GM12878 (cell line): ENCODE data around the gene PLXNC1. TPM values are rescaled to one million over a fixed set of nuclear protein-coding genes. Genes with fewer than 3 reads are reported as not detected.

ENCODE experiments used
- ATAC-seq: fragments of 200-7000 bp; cut with Tn5 transposase; 3 replicates; pipeline ENCODE4 v1.9.1; 2020; ENCODE audit warnings: mild to moderate bottlenecking, moderate library complexity
- BruUV-seq: library from RNA; stranded (reverse); fragments of 400-500 nt; replicated peaks from 2 replicates; lab custom pipeline; 2021; lab: Mats Ljungman, UMichigan
- CTCF ChIA-PET: fragments of 300-600 bp; sonication (Branson Sonifier 250); formaldehyde crosslinking; extraction: SDS; loops from one replicate; lab custom pipeline; 2021; ENCODE audit warnings: inconsistent platforms; lab: Yijun Ruan, JAX
- POLR2A ChIA-PET: fragments of 350-600 bp; formaldehyde crosslinking; extraction: SDS; loops from one replicate; lab custom pipeline; 2021; ENCODE audit warnings: inconsistent platforms; lab: Charles Lee
- RAD21 ChIA-PET: fragments of 300-600 bp; sonication (Branson Sonifier 250); formaldehyde crosslinking; loops from one replicate; lab custom pipeline; 2023; ENCODE audit warnings: antibody characterized with exemption; ENCODE audit not compliant: unreplicated experiment; lab: Charles Lee
- SMC1A ChIA-PET: fragments of 300-600 bp; sonication (Branson Sonifier 250); formaldehyde crosslinking; loops from one replicate; lab custom pipeline; 2023; ENCODE audit not compliant: unreplicated experiment, uncharacterized antibody; lab: Charles Lee
- DNase-seq: peaks from one replicate; pipeline ENCODE4 v3.0.0-alpha.2; 2011; ENCODE audit warnings: low read depth, low spot score
- FAIRE-seq: peaks from 3 replicates; lab custom pipeline; 2011; peaks lifted over from hg19 to GRCh38; lab: Jason Lieb, UNC
- H2AFZ ChIP-seq: 2 replicates; pipeline ENCODE4 v1.6.0; 2011; ENCODE audit warnings: low read depth, low read length, control low read depth; ENCODE audit not compliant: control insufficient read depth
- H3K27ac ChIP-seq: 2 replicates; pipeline ENCODE4 v1.5.1; 2011; ENCODE audit warnings: control low read depth; ENCODE audit not compliant: control insufficient read depth, insufficient read depth
- H3K27me3 ChIP-seq, 2 experiments: replicated peaks in 1 of 2; 2 replicates each; pipeline versions ENCODE4 v1.6.0 to v1.6.1; 2011; ENCODE audit warnings: low read length in 1 of 2; ENCODE audit not compliant: control insufficient read depth in 2 of 2, insufficient read depth in 2 of 2
- H3K36me3 ChIP-seq, 2 experiments: 2 replicates each; pipeline ENCODE4 v1.5.1; 2011; ENCODE audit warnings: low read length in 1 of 2; ENCODE audit not compliant: control insufficient read depth in 2 of 2, insufficient read depth in 2 of 2
- H3K4me1 ChIP-seq: 2 replicates; pipeline ENCODE4 v1.6.1; 2011; ENCODE audit warnings: mild to moderate bottlenecking, low read length, moderate library complexity, mixed read lengths; ENCODE audit not compliant: control insufficient read depth, insufficient read depth
- H3K4me2 ChIP-seq: 2 replicates; pipeline ENCODE4 v1.6.0; 2011; ENCODE audit warnings: control low read depth; ENCODE audit not compliant: control insufficient read depth, insufficient read depth
- H3K4me3 ChIP-seq: fragments of 200-600 bp; sonication (generic); 2 replicates; pipeline ENCODE4 v1.5.1; 2016
- H3K79me2 ChIP-seq: 2 replicates; pipeline ENCODE4 v1.6.0; 2011; ENCODE audit warnings: low read length; ENCODE audit not compliant: control insufficient read depth, insufficient read depth
- H3K9ac ChIP-seq: 2 replicates; pipeline ENCODE4 v1.8.0; 2011; ENCODE audit warnings: low read length, control low read depth, mixed read lengths; ENCODE audit not compliant: control insufficient read depth, insufficient read depth
- H3K9me3 ChIP-seq: replicated peaks from 3 replicates; pipeline ENCODE4 v1.5.1; 2011; ENCODE audit warnings: mild to moderate bottlenecking, low read length; ENCODE audit not compliant: control insufficient read depth, insufficient read depth
- H4K20me1 ChIP-seq: 2 replicates; pipeline ENCODE4 v1.6.0; 2011; ENCODE audit not compliant: control insufficient read depth, insufficient read depth
- NRF1 ChIP-seq: conservative IDR thresholded peaks from 2 replicates; pipeline ENCODE4 v1.6.1; 2011; ENCODE audit warnings: mild to moderate bottlenecking, low read depth, low read length, improper control_type of control experiment
- RAD51 ChIP-seq: fragments of 450-650 bp; IDR thresholded peaks from 2 replicates; pipeline ENCODE4 v1.6.1; 2016; ENCODE audit warnings: moderate library complexity, mild to moderate bottlenecking, inconsistent platforms
- SP1 ChIP-seq: IDR thresholded peaks from one replicate; pipeline ENCODE4 v1.6.1; 2011; ENCODE audit warnings: low read depth, low read length
- TAF1 ChIP-seq: IDR thresholded peaks from 2 replicates; pipeline ENCODE4 v1.6.1; 2011; ENCODE audit warnings: mild to moderate bottlenecking, low read depth, low read length, borderline replicate concordance
- ZBED1 ChIP-seq: IDR thresholded peaks from 2 replicates; pipeline ENCODE4 v1.6.1; 2016; ENCODE audit warnings: borderline replicate concordance
- WGBS: methylation state at CpG from one replicate; pipeline ENCODE4 v1.1.6; 2016; ENCODE audit warnings: low lambda C conversion rate; ENCODE audit not compliant: insufficient replicate concordance, insufficient coverage; ENCODE audit errors: missing lambda C conversion rate; 5-methylcytosine and 5-hydroxymethylcytosine counted together
- in situ Hi-C: fragments of 300-500 bp; cut with MboI; formaldehyde crosslinking; loops from 9 replicates; pipeline ENCODE4 v1.14.3; 2018; ENCODE audit warnings: mixed read lengths
- intact Hi-C: fragments of 100-400 bp; cut with micrococcal nuclease; formaldehyde crosslinking; loops from one replicate; pipeline ENCODE4 v1.14.2; 2022; ENCODE audit not compliant: unreplicated experiment
- polyA plus RNA-seq, 11 experiments: library from polyadenylated mRNA; depleted of rRNA in 4 of 11; unstranded in 6 of 11; stranded (reverse) in 5 of 11; fragments of >200 nt; fragmentation: Nextera tagmentation in 4 of 11; fragmentation: Illumina TruSeq in 1 of 11; extraction: Ambion mirVana in 4 of 11; extraction: Trizol in 1 of 11; gene quantifications; 1 replicate in 1 of 11; 2 replicates in 10 of 11; pipeline versions ENCODE4 v1.2.1 to v1.2.3, GENCODE V29; 2011 to 2016; ENCODE audit warnings: inconsistent platforms in 2 of 11, missing spikeins in 2 of 11, low read depth in 1 of 11
- total RNA-seq, 4 experiments: library from RNA; depleted of rRNA in 3 of 4; stranded (reverse); fragments of >200 nt in 3 of 4; fragmentation: Illumina TruSeq in 1 of 4; extraction: Trizol in 1 of 4; gene quantifications; 2 replicates each; pipeline versions ENCODE4 v1.2.1 to v1.2.3, GENCODE V29; 2013 to 2021
- TF ChIP-seq, protein P1 (sequence below): IDR thresholded peaks from 2 replicates; pipeline ENCODE4 v1.6.1; 2012; ENCODE audit warnings: low read length, inconsistent platforms
- TF ChIP-seq, protein P2 (sequence below): IDR thresholded peaks from 2 replicates; pipeline ENCODE4 v1.6.1; 2011; ENCODE audit warnings: borderline replicate concordance, low read depth, mild to moderate bottlenecking, moderate library complexity, mixed read lengths, low read length; ENCODE audit not compliant: insufficient read depth; ENCODE audit errors: extremely low read length

PLXNC1 gene
- total and polyA plus RNA-seq, 10 of the 15 experiments (the other 5 are each of a cell fraction or from before 2014, with no cell fraction given) = 5.2 to 41.2 (median 24.6) TPM

DNA sequence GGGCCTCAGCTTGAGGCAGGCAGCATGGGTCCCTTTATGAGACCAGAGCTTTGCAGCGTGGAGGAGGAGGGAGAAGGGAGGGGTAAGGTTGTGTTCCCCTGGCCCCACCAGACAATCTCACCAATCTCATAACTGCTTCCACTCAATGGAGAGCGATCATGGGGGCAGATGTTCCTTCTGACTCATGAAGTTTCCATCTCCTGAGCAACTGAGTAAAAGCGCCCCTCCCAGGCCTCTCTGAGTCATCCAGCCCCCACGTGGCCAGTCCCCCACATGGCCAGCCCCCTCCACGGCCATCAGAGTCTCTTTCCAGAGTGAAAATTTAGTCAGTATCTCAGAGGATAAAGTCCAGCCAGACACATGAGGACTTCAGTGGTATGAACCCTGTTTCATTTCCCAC is 39.2 kb upstream of the PLXNC1 start:
- H4K20me1 ChIP-seq = no peaks in the 10 kb centered on the region
- ATAC-seq (peak; percentile 76), DNase-seq (no peak), FAIRE-seq (no peak)
- BruUV-seq = no TSS peak
- peaks cover 0 to 2% of the 10 kb centered on the region in 2 experiments; a peak in 1 of 4 replicates for H3K27me3 ChIP-seq
- in situ Hi-C loops = no loop called here
- H3K36me3 ChIP-seq = no peaks in the 10 kb centered on the region
- no peak for TF ChIP-seq NRF1
- TF ChIP-seq RAD51 = peak; percentile 75
- TF ChIP-seq, protein P1, sequence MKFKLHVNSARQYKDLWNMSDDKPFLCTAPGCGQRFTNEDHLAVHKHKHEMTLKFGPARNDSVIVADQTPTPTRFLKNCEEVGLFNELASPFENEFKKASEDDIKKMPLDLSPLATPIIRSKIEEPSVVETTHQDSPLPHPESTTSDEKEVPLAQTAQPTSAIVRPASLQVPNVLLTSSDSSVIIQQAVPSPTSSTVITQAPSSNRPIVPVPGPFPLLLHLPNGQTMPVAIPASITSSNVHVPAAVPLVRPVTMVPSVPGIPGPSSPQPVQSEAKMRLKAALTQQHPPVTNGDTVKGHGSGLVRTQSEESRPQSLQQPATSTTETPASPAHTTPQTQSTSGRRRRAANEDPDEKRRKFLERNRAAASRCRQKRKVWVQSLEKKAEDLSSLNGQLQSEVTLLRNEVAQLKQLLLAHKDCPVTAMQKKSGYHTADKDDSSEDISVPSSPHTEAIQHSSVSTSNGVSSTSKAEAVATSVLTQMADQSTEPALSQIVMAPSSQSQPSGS = no peak
- no peak for TF ChIP-seq ZBED1
- TF ChIP-seq, protein P2, sequence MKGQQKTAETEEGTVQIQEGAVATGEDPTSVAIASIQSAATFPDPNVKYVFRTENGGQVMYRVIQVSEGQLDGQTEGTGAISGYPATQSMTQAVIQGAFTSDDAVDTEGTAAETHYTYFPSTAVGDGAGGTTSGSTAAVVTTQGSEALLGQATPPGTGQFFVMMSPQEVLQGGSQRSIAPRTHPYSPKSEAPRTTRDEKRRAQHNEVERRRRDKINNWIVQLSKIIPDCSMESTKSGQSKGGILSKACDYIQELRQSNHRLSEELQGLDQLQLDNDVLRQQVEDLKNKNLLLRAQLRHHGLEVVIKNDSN = peak; percentile 47
- TF ChIP-seq SP1 = no peak
- no peak for TF ChIP-seq TAF1
- WGBS = 0% methylated on average over 5 of the region's 5 CpGs
- no peak overlapping the region for H3K9ac ChIP-seq
- H3K4me2 ChIP-seq = no peak overlapping the region
- intact Hi-C loops = loop anchor here (10.0 kb wide), 1 partner anchor 1124 kb away; no protein-coding TSS in a partner anchor
- no peaks in the 10 kb centered on the region for H3K9me3 ChIP-seq
- no peak overlapping the region for H3K27ac ChIP-seq
- no peak overlapping the region for H3K4me3 ChIP-seq
- H3K79me2 ChIP-seq = no peaks in the 10 kb centered on the region
- no peaks in the 10 kb centered on the region for H3K4me1 ChIP-seq
- POLR2A ChIA-PET = no interaction called here
- CTCF ChIA-PET = no interaction called here
- SMC1A ChIA-PET = interaction anchor here (0.7 kb wide), 1 partner anchor 8 kb away, joined by 3 read pairs; no protein-coding TSS in a partner anchor
- RAD21 ChIA-PET = no interaction called here
- H2AFZ ChIP-seq = no peak overlapping the region
